Psoas muscle (tissue), 8 donors: ENCODE results near the gene SEZ6L. TPM values are rescaled to one million over a fixed set of nuclear protein-coding genes. Genes with fewer than 3 reads are reported as not detected.

ENCODE experiments used
- ATAC-seq, 4 donors: fragments of 200-7000 bp; cut with Tn5 transposase; one replicate each; pipeline ENCODE4 v1.9.1; 2020; ENCODE audit warnings: moderate library complexity in 3 of 4, mild to moderate bottlenecking in 2 of 4
- DNase-seq, 2 donors: peaks; one replicate each; pipeline ENCODE4 v3.0.0-alpha.2; 2020
- H3K27ac ChIP-seq: fragments of 200-600 bp; one replicate; pipeline ENCODE4 v1.8.0; 2022
- H3K27me3 ChIP-seq, 3 donors: fragments of 200-600 bp in 1 of 3; one replicate each; pipeline versions ENCODE4 v1.6.1 to v1.8.0; 2013 to 2022; ENCODE audit warnings: low read length in 2 of 3, mild to moderate bottlenecking in 2 of 3, moderate library complexity in 1 of 3; ENCODE audit not compliant: insufficient read depth in 3 of 3
- H3K36me3 ChIP-seq, 2 donors: fragments of 200-600 bp in 1 of 2; one replicate each; pipeline versions ENCODE4 v1.6.1 to v1.8.0; 2013 to 2022; ENCODE audit warnings: low read depth in 1 of 2, mild to moderate bottlenecking in 1 of 2, moderate library complexity in 1 of 2; ENCODE audit not compliant: insufficient read depth in 1 of 2
- H3K4me1 ChIP-seq: fragments of 200-600 bp; one replicate; pipeline ENCODE4 v1.8.0; 2022
- H3K4me3 ChIP-seq: fragments of 200-600 bp; one replicate; pipeline ENCODE4 v1.8.0; 2022; ENCODE audit warnings: mild to moderate bottlenecking
- H3K9me3 ChIP-seq: fragments of 200-600 bp; one replicate; pipeline ENCODE4 v1.8.0; 2022
- CTCF ChIP-seq: fragments of 200-600 bp; IDR thresholded peaks from one replicate; pipeline ENCODE4 v1.8.0; 2022; ENCODE audit warnings: antibody characterized with exemption
- WGBS, 3 donors: extraction: QIAGEN DNeasy Blood & Tissue Kit; methylation state at CpG; one replicate each; pipeline versions ENCODE4 v1.1.6 to v1.1.7; 2013; 5-methylcytosine and 5-hydroxymethylcytosine counted together
- intact Hi-C, 2 donors: fragments of 100-400 bp; cut with DNase I; formaldehyde crosslinking; loops; one replicate each; pipeline versions ENCODE4 v1.11.0 to v1.14.2; 2022
- polyA plus RNA-seq, 3 donors: library from polyadenylated mRNA; stranded (reverse); fragments of 200-250 nt; gene quantifications; one replicate each; pipeline ENCODE4 v1.2.3, GENCODE V29; 2013
- total RNA-seq, 4 donors: library from RNA; stranded (reverse); fragmentation: NEBNext Ultra II Directional in 2 of 4; extraction: Animal tissue kit (Norgen Biotek cat#: 25700) in 2 of 4; gene quantifications; one replicate each; pipeline versions ENCODE4 v1.2.1 to v1.2.4, GENCODE V29; 2021 to 2023
- donor health status: healthy with polysubstance abuse.
- donor health status: DM: no; HTN: no; CAD: no; lungs with moderate emphysema.
- donor health status: Bipolar disorder and iron deficiency.
- donor health status: healthy.
- donor health status: DM: yes; HTN: yes; CAD: no.
- donor health status: DM: no; HTN: no; CAD: no.
- donor health status: DM: no; HTN: no; CAD: no.
- donor health status: DM: yes; HTN: yes; CAD: no.

SEZ6L gene
- total and polyA plus RNA-seq, 7 donors: 0.04 to 0.06 TPM; not detected in 5

DNA sequence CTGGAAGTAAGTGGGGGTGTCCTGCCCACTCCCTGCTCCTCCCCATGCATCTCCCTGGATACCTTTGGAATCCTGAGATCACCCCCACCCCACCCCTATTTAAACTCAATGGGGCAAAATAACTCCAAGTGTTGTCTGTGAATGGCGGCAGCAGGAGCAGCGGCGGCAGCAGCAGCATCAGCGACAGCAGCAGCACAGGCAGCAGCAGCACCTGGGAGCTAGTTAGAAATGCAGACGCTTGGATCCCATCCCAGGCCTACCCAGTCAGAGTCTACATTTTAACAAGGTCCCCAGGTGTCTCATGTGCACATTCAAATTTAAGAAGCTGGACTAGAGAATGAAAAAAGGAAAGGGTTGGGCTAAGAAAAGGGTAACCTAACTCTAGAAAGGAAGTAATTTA lies 82.6 kb downstream of the SEZ6L start:
- no peak for DNase-seq
- no peak overlapping the region for H3K4me3 ChIP-seq
- H3K27me3 ChIP-seq: peaks cover 0 to 7% (median 0%) of the 10 kb centered on the region in 3 donors
- TF ChIP-seq CTCF: no peak
- intact Hi-C loops: no loop called here
- no peak overlapping the region for H3K27ac ChIP-seq
- WGBS, 3 donors: 68 to 75% (median 75%) methylated on average over 5 of the region's 5 CpGs
- no peak for ATAC-seq
- H3K36me3 ChIP-seq: no peaks in the 10 kb centered on the region
- H3K9me3 ChIP-seq: no peaks in the 10 kb centered on the region
- no peaks in the 10 kb centered on the region for H3K4me1 ChIP-seq

GRCh38 chr22:26259510-26259909 lies 90.2 kb downstream of the SEZ6L start:
- Histone ChIP-seq H3K4me1 (no peaks in the 10 kb centered on the region), H3K4me3 (no peak overlapping the region), H3K36me3 (no peaks in the 10 kb centered on the region), H3K9me3 (no peaks in the 10 kb centered on the region), H3K27me3 (peaks cover 0 to 32% (median under 1%) of the 10 kb centered on the region in 3 donors), H3K27ac (no peak overlapping the region)
- intact Hi-C loops: no loop called here
- no peak for TF ChIP-seq CTCF
- WGBS, 3 donors: 2 to 3% (median 2%) methylated on average over 6 of the region's 6 CpGs
- DNase-seq: no peak
- peak in 2 of 4 donors; percentile 43 to 80 for ATAC-seq

DNA sequence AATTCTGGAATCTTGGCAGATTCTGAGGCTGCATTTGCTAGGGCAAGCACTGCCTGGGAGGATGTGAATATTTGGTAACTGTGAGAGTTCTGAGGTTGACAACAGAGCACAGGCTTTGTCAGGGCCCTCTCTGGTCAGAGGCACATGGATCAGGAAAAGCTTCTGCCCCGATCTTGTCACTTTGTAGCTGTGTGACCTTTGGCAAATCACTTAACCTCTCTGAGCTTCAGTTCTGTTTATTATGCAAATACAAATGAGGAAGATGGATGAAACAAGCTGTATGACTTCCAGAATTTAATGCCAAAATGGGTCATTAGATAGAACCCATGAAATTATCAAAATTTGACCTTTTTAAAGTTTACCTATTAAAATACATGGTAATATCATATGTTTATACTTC lies 94.9 kb downstream of the SEZ6L start:
- intact Hi-C loops: no loop called here
- no peak for TF ChIP-seq CTCF
- no peaks in the 10 kb centered on the region for H3K4me1 ChIP-seq
- 24 to 75% (median 61%) methylated on average over 1 of the region's 1 CpG for WGBS, 3 donors
- H3K36me3 ChIP-seq: no peaks in the 10 kb centered on the region
- H3K9me3 ChIP-seq: no peaks in the 10 kb centered on the region
- DNase-seq: no peak
- H3K27me3 ChIP-seq: peaks cover 0 to 32% (median 3%) of the 10 kb centered on the region in 3 donors
- ATAC-seq: no peak
- H3K27ac ChIP-seq: no peak overlapping the region
- H3K4me3 ChIP-seq: no peak overlapping the region

GRCh38 chr22:26265281-26265680 lies 96.0 kb downstream of the SEZ6L start:
- peaks cover 0 to 36% (median 3%) of the 10 kb centered on the region in 3 donors for H3K27me3 ChIP-seq
- no peaks in the 10 kb centered on the region for H3K36me3 ChIP-seq
- no peak for TF ChIP-seq CTCF
- intact Hi-C loops: no loop called here
- H3K27ac ChIP-seq: no peak overlapping the region
- H3K9me3 ChIP-seq: no peaks in the 10 kb centered on the region
- H3K4me3 ChIP-seq: no peak overlapping the region
- ATAC-seq (no peak), DNase-seq (no peak)
- no peaks in the 10 kb centered on the region for H3K4me1 ChIP-seq
- 60 to 71% (median 62%) methylated on average over 7 of the region's 7 CpGs for WGBS, 3 donors

- ATAC-seq (no peak), DNase-seq (no peak)
- Histone ChIP-seq H3K36me3 (no peaks in the 10 kb centered on the region), H3K9me3 (no peaks in the 10 kb centered on the region), H3K4me1 (no peaks in the 10 kb centered on the region), H3K4me3 (no peak overlapping the region), H3K27me3 (peaks cover 0 to 35% (median 3%) of the 10 kb centered on the region in 3 donors), H3K27ac (no peak overlapping the region)
- no peak for TF ChIP-seq CTCF
- 73 to 82% (median 76%) methylated on average over 6 of the region's 6 CpGs for WGBS, 3 donors
- intact Hi-C loops: no loop called here
Observed at GRCh38 chr22:26265909-26266308, 96.6 kb downstream of the SEZ6L start.
